Breast epithelium (tissue), 4 donors: ENCODE results near the gene RIN1. TPM values are rescaled to one million over a fixed set of nuclear protein-coding genes. Genes with fewer than 3 reads are reported as not detected.
A peak's percentile ranks its signal among the peaks of the same experiment; 100 is the strongest.

ENCODE experiments used
- DNase-seq, 2 donors: peaks; one replicate each; pipeline ENCODE4 v3.0.0-alpha.2; 2019; ENCODE audit warnings: low spot score in 2 of 2
- H3K27ac ChIP-seq, 2 donors: fragments of 200-600 bp; sonication (generic) in 1 of 2; one replicate each; pipeline ENCODE4 v1.5.1; 2016 to 2019; ENCODE audit warnings: mild to moderate bottlenecking in 1 of 2
- H3K27me3 ChIP-seq, 2 donors: fragments of 200-600 bp; sonication (generic) in 1 of 2; one replicate each; pipeline versions ENCODE4 v1.5.1 to v1.6.0; 2017 to 2019; ENCODE audit warnings: control low read depth in 1 of 2, mild to moderate bottlenecking in 1 of 2
- H3K36me3 ChIP-seq: fragments of 200-600 bp; one replicate; pipeline ENCODE4 v1.5.1; 2019
- H3K4me1 ChIP-seq, 2 donors: fragments of 200-600 bp; sonication (generic); one replicate each; pipeline ENCODE4 v1.5.1; 2016 to 2019; ENCODE audit warnings: control low read depth in 1 of 2
- H3K4me3 ChIP-seq, 3 donors: fragments of 200-600 bp; sonication (generic); 1 replicate in 2 of 3; 2 replicates in 1 of 3; pipeline ENCODE4 v1.5.1; 2016 to 2019; ENCODE audit warnings: mild to moderate bottlenecking in 3 of 3, moderate library complexity in 2 of 3
- H3K9me3 ChIP-seq, 2 donors: fragments of 200-600 bp; sonication (generic) in 1 of 2; one replicate each; pipeline ENCODE4 v1.5.1; 2016 to 2019; ENCODE audit warnings: control low read depth in 1 of 2
- CTCF ChIP-seq, 3 donors: fragments of 450-650 bp; IDR thresholded peaks; one replicate each; pipeline ENCODE4 v1.5.1; 2016 to 2017; ENCODE audit warnings: antibody characterized with exemption in 3 of 3, mild to moderate bottlenecking in 3 of 3, moderate library complexity in 3 of 3
- POLR2A ChIP-seq: fragments of 450-650 bp; IDR thresholded peaks from one replicate; pipeline ENCODE4 v1.6.1; 2016; ENCODE audit warnings: antibody characterized with exemption, mild to moderate bottlenecking, moderate library complexity
- POLR2AphosphoS5 ChIP-seq, 3 donors: sonication (generic); formaldehyde crosslinking; IDR thresholded peaks; one replicate each; pipeline ENCODE4 v1.6.1; 2017; ENCODE audit warnings: antibody characterized with exemption in 3 of 3
- intact Hi-C: fragments of 100-400 bp; cut with DNase I; formaldehyde crosslinking; loops from one replicate; pipeline ENCODE4 v1.15.1; 2023; ENCODE audit warnings: low total_unique reads
- total RNA-seq, 3 donors: library from RNA; depleted of rRNA; stranded (reverse); fragments of >200 nt; gene quantifications; one replicate each; pipeline ENCODE4 v1.1.0, GENCODE V29; 2016

RIN1 gene
- total RNA-seq, 3 donors from 2014 or later, result 3.2 to 6.6 (median 5.2) TPM

GRCh38 chr11:66285250-66285947 lies 50.8 kb downstream of the RIN1 start:
- no peaks in the 10 kb centered on the region for H3K9me3 ChIP-seq
- intact Hi-C loops, result loop anchor here (10.0 kb wide), 1 partner anchor 359 kb away; no protein-coding TSS in a partner anchor
- peaks cover 0 to 15% of the 10 kb centered on the region in 2 donors for H3K4me1 ChIP-seq
- H3K27me3 ChIP-seq, result no peaks in the 10 kb centered on the region
- no peaks in the 10 kb centered on the region for H3K36me3 ChIP-seq
- TF ChIP-seq CTCF (IDR thresholded peaks at IDR 0.05) (no peak), POLR2AphosphoS5 (IDR thresholded peaks at IDR 0.05) (no peak), POLR2A (no peak)
- H3K27ac ChIP-seq, result no peak overlapping the region
- no peak for DNase-seq
- no peak overlapping the region for H3K4me3 ChIP-seq

- H3K27ac ChIP-seq, result no peak overlapping the region
- no peak for DNase-seq
- no peaks in the 10 kb centered on the region for H3K36me3 ChIP-seq
- no peaks in the 10 kb centered on the region for H3K9me3 ChIP-seq
- H3K27me3 ChIP-seq, result no peaks in the 10 kb centered on the region
- H3K4me3 ChIP-seq, result no peak overlapping the region
- TF ChIP-seq POLR2A (no peak), CTCF (IDR thresholded peaks at IDR 0.05) (no peak), POLR2AphosphoS5 (IDR thresholded peaks at IDR 0.05) (no peak)
- peaks cover 0 to 9% of the 10 kb centered on the region in 2 donors for H3K4me1 ChIP-seq
- intact Hi-C loops, result loop anchor here (10.0 kb wide), 1 partner anchor 360 kb away; no protein-coding TSS in a partner anchor
Observed at GRCh38 chr11:66284526-66285078, 51.6 kb downstream of the RIN1 start.

GRCh38 chr11:66283461-66284105 lies 52.7 kb downstream of the RIN1 start:
- Histone ChIP-seq H3K36me3 (no peaks in the 10 kb centered on the region), H3K4me1 (peaks cover under 1 to 8% of the 10 kb centered on the region in 2 donors), H3K9me3 (no peaks in the 10 kb centered on the region), H3K4me3 (no peak overlapping the region), H3K27me3 (no peaks in the 10 kb centered on the region), H3K27ac (no peak overlapping the region)
- intact Hi-C loops, result loop anchor here (1.0 to 10.0 kb wide), 2 partner anchors 61 to 361 kb away; no protein-coding TSS in a partner anchor
- no peak for TF ChIP-seq CTCF (IDR thresholded peaks at IDR 0.05)
- no peak for DNase-seq

- TF ChIP-seq POLR2A (no peak), CTCF (IDR thresholded peaks at IDR 0.05) (peak; percentile 96 to 98 (median 96)), POLR2AphosphoS5 (IDR thresholded peaks at IDR 0.05) (peak in 2 of 3 donors; percentile 29 to 37)
- H3K27ac ChIP-seq, result peak overlapping the region in 1 of 2 donors; percentile 14
Observed at GRCh38 chr11:66282468-66283455, 53.5 kb downstream of the RIN1 start.

More at GRCh38 chr11:66282468-66283455, 53.5 kb downstream of the RIN1 start:
- Histone ChIP-seq H3K4me3 (peak overlapping the region in 1 of 3 donors; percentile 12), H3K36me3 (no peaks in the 10 kb centered on the region), H3K4me1 (peaks cover 1 to 4% of the 10 kb centered on the region in 2 donors), H3K9me3 (no peaks in the 10 kb centered on the region), H3K27me3 (no peaks in the 10 kb centered on the region)
- intact Hi-C loops, result loop anchor here (1.0 to 10.0 kb wide), 2 partner anchors 60 to 362 kb away; no protein-coding TSS in a partner anchor
- peak; percentile 93 to 97 for DNase-seq

Other genes with a start within 250 kb of the RIN1 start
- 10 to 100 TPM; 13.2 to 15.4 (median 14.1) TPM for gene KLC2, start 78.7 kb downstream of the RIN1 start, total RNA-seq
- gene RAB1B, start 67.8 kb downstream of the RIN1 start, total RNA-seq, result 10 to 100 TPM; 87.2 to 99.4 (median 98.2) TPM
- gene CNIH2, start 58.3 kb downstream of the RIN1 start, total RNA-seq, result under 1 TPM in 1 of 3 donors, not detected in 2; 0.48 TPM
- 10 to 100 TPM; 56.8 to 61.4 (median 57.7) TPM for gene YIF1A, start 47.3 kb downstream of the RIN1 start, total RNA-seq
- 1 to 10 TPM in 1 of 3 donors, under 1 TPM in 2; 0.16 to 1.6 (median 0.33) TPM for gene TMEM151A, start 44.5 kb downstream of the RIN1 start, total RNA-seq
- gene CD248, start 19.4 kb downstream of the RIN1 start, total RNA-seq, result 10 to 100 TPM; 17.3 to 69.1 (median 24.9) TPM
- 10 to 100 TPM; 52.0 to 61.6 (median 54.3) TPM for gene BRMS1, start 8.7 kb upstream of the RIN1 start, total RNA-seq
- gene B4GAT1, start 11.2 kb upstream of the RIN1 start, total RNA-seq, result 10 to 100 TPM; 20.0 to 35.4 (median 30.1) TPM
- 1 to 10 TPM; 4.9 to 7.5 (median 6.4) TPM for gene SLC29A2, start 35.3 kb upstream of the RIN1 start, total RNA-seq
- not detected for gene NPAS4, start 84.6 kb upstream of the RIN1 start, total RNA-seq
- 10 to 100 TPM; 33.1 to 42.3 (median 36.8) TPM for gene MRPL11, start 102.4 kb upstream of the RIN1 start, total RNA-seq
- 10 to 100 TPM; 16.0 to 20.0 (median 18.6) TPM for gene PELI3, start 130.5 kb upstream of the RIN1 start, total RNA-seq
- gene DPP3, start 144.0 kb upstream of the RIN1 start, total RNA-seq, result 10 to 100 TPM; 16.5 to 24.3 (median 16.7) TPM
- gene BBS1, start 174.2 kb upstream of the RIN1 start, total RNA-seq, result 10 to 100 TPM; 51.5 to 79.5 (median 63.8) TPM
- 10 to 100 TPM; 12.9 to 20.0 (median 14.1) TPM for gene ZDHHC24, start 209.6 kb upstream of the RIN1 start, total RNA-seq
- under 1 TPM in 2 of 3 donors, not detected in 1; under 0.01 to 0.16 TPM for gene ACTN3, start 210.5 kb upstream of the RIN1 start, total RNA-seq
- 100 to 1,000 TPM in 2 of 3 donors, 10 to 100 TPM in 1; 98.6 to 149 (median 116) TPM for gene CTSF, start 232.2 kb upstream of the RIN1 start, total RNA-seq